Stimulated activated CD4-positive, alpha-beta T cell treated with anti-CD3 and anti-CD28 coated beads, Interleukin-12 subunit alpha, Interleukin-12 subunit beta, amount 100 ng/mL, for 4 hours (primary cell): ENCODE data around the gene KRTAP23-1.

Experiments
- DNase-seq: peaks from one replicate; pipeline ENCODE4 v3.0.0-alpha.2; 2020

The KRTAP23-1 gene

DNA sequence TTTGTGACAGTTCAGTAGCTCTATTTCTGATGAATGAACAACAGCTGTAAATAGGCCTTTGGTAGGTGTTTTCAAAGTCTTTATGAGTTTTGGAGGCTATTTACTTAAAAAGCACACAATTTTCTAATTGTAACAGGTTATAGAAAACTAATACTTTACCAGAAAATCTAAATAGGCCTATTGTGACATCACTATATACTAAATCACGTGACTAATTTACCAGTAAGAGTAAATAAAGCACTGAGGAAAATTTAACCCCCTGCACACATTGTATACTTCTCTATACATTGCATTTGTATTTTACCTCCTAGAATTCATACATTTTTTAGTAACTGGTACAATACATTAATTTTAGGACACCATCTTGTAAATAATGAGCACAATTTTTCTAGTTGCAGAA is 43.3 kb downstream of the KRTAP23-1 start:
- DNase-seq, result no peak
